Measurements from ENCODE around the gene SMKR1. TPM values are rescaled to one million over a fixed set of nuclear protein-coding genes. Genes with fewer than 3 reads are reported as not detected.
A peak's percentile ranks its signal among the peaks of the same experiment; 100 is the strongest.
"Not testable (repeated sequence)": the region's sequence is repeated elsewhere in the genome, so short reads cannot be mapped to it uniquely, and the experiment has no call there.

SMKR1 gene
- total RNA-seq, 5 donors from 2014 or later (not counting 1 experiment from before 2014, with no cell fraction given): 1.3 to 3.6 (median 2.2) TPM

DNA sequence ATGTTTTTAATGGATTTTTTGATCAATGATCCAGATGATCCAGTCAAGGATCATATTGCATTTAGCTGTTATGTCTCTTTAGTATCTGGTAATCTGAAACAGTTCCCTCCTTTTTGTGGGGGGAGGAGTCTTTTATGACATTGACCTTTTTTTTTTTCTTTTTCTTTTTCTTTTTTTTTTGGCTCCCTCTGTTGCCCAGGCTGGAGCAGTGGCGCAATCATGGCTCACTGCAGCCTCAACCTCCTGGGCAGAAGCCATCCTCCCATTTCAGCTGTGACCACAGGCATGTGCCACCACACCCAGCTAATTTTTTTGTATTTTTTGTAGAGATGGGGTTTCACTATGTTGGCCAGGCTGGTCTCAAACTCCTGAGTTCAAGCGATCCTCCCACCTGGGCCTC lies 22.1 kb downstream of the SMKR1 start:
- ChIA-PET POLR2A (interaction anchor here in 1 of 2 donors (0.7 kb wide), 1 partner anchor 87 kb away, joined by 3 read pairs; no protein-coding TSS in a partner anchor), CTCF (interaction anchor here in 1 of 2 donors (0.6 to 0.7 kb wide), 3 partner anchors 49 to 403 kb away, joined by 4 to 7 read pairs (median 5); no protein-coding TSS in a partner anchor)
- H3K4me3 Mint-ChIP-seq; H3K9me3 Mint-ChIP-seq; DNase-seq; H3K36me3 ChIP-seq (ENCODE audit: control insufficient read depth in 2 of 2, extremely low read depth in 1 of 2, insufficient read depth in 1 of 2, low read length in 1 of 2); H3K36me3 Mint-ChIP-seq; H3K27ac ChIP-seq (ENCODE audit: low read length); H3K4me3 ChIP-seq (ENCODE audit: control insufficient read depth in 1 of 2, extremely low read depth in 1 of 2, low read length in 1 of 2); H3K27ac Mint-ChIP-seq; H3K9me3 ChIP-seq; ATAC-seq (replicated peaks in 1 of 4): not testable (repeated sequence)
- Mint-ChIP-seq H3K27me3 (peaks cover 16 to 34% of the 10 kb centered on the region in 2 donors), H3K4me1 (peaks cover 0 to 11% (median 5%) of the 10 kb centered on the region in 3 donors)
- WGBS (ENCODE audit: insufficient coverage): 86% methylated on average over 1 of the region's 2 CpGs
- peaks cover 0 to 10% of the 10 kb centered on the region in 2 experiments for H3K27me3 ChIP-seq (replicated peaks in 1 of 2; ENCODE audit: control insufficient read depth in 2 of 2, extremely low read depth in 1 of 2, insufficient read depth in 2 of 2, low read length in 1 of 2)
- peaks cover 0 to 17% of the 10 kb centered on the region in 2 experiments for H3K4me1 ChIP-seq (ENCODE audit: control insufficient read depth in 1 of 2, extremely low read depth in 1 of 2, insufficient read depth in 2 of 2, low read length in 2 of 2)

DNA sequence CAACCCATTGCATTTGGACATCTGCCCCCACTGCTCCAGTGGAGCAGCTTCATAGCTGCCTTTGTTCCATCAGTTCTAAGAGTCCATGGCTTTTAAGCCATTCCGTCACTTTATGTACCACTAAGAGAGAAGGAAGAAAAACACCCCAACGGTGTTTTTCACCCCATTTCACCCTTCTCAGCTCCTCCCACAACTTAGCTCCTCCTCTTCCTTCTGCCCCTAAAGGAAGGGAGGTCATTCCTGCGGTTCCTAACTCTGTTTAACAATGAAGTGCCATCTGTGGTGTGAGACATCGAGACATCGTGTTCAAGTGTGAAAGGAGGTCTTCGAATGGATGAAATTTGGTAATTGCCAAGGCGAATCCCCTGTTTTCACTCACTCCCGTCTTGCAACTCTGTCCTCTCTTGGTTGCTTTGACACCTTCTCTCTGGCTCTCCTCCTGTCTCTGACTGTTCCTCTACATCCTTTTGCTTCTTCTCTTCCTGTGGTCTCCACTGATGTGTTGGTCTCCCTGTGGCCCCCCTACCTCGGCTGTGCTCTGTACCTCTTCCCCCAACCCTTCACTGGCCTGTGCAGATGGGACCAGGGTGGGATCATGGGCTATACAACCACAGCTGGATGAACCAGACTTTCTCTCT lies 23.0 kb downstream of the SMKR1 start:
- POLR2A ChIA-PET: no interaction called here
- Histone ChIP-seq H3K27me3 (replicated peaks in 1 of 2; ENCODE audit: control insufficient read depth in 2 of 2, extremely low read depth in 1 of 2, insufficient read depth in 2 of 2, low read length in 1 of 2) (peaks cover 0 to 8% of the 10 kb centered on the region in 2 experiments), H3K4me1 (ENCODE audit: control insufficient read depth in 1 of 2, extremely low read depth in 1 of 2, insufficient read depth in 2 of 2, low read length in 2 of 2) (peaks cover 0 to 17% of the 10 kb centered on the region in 2 experiments), H3K27ac (ENCODE audit: low read length) (no peak overlapping the region), H3K4me3 (ENCODE audit: control insufficient read depth in 1 of 2, extremely low read depth in 1 of 2, low read length in 1 of 2) (no peak overlapping the region), H3K36me3 (ENCODE audit: control insufficient read depth in 2 of 2, extremely low read depth in 1 of 2, insufficient read depth in 1 of 2, low read length in 1 of 2) (no peaks in the 10 kb centered on the region), H3K9me3 (no peaks in the 10 kb centered on the region)
- DNase-seq (peak in 2 of 35 experiments; percentile 4 to 12), ATAC-seq (replicated peaks in 1 of 4) (no peak)
- 86% methylated on average over 4 of the region's 9 CpGs for WGBS (ENCODE audit: insufficient coverage)
- Mint-ChIP-seq H3K9me3 (no peaks in the 10 kb centered on the region), H3K4me3 (peak overlapping the region in 2 of 3 donors; percentile 10 to 29), H3K27me3 (peaks cover 16 to 32% of the 10 kb centered on the region in 2 donors), H3K36me3 (no peaks in the 10 kb centered on the region), H3K27ac (peak overlapping the region; percentile 16 to 28), H3K4me1 (peaks cover 0 to 11% (median 5%) of the 10 kb centered on the region in 3 donors)
- CTCF ChIA-PET: interaction anchor here in 1 of 2 donors (0.6 kb wide), 1 partner anchor 527 kb away, joined by 3 read pairs; no protein-coding TSS in a partner anchor

DNA sequence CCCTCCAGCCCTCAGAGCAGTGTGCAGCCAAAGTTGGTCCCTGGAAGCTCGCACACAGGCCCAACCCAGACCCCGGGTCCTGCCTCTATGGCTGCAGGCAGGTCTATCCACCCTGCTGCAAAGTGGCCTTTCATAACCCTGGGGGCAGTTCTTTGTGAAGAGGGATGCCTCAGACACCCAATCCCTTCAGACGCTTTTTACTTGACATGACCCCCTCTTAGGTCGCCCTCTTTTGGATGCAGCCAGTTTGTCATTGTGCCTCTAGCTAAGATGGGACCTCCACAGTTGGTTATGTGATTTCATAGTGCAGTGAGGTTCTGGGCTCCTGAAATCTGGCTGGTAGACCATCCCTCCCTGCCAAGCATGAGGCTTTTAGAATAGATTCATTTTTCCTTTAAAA lies 27.3 kb downstream of the SMKR1 start:
- CTCF ChIA-PET: no interaction called here
- H3K9me3 ChIP-seq: no peaks in the 10 kb centered on the region
- DNase-seq: no peak
- Mint-ChIP-seq H3K36me3 (no peaks in the 10 kb centered on the region), H3K4me1 (peaks cover 0 to 16% (median 7%) of the 10 kb centered on the region in 3 donors), H3K27me3 (peaks cover 7 to 15% of the 10 kb centered on the region in 2 donors), H3K4me3 (no peak overlapping the region), H3K27ac (no peak overlapping the region), H3K9me3 (no peaks in the 10 kb centered on the region)
- POLR2A ChIA-PET: no interaction called here
- no peak for ATAC-seq (replicated peaks in 1 of 4)
- H3K4me3 ChIP-seq (ENCODE audit: control insufficient read depth in 1 of 2, extremely low read depth in 1 of 2, low read length in 1 of 2): no peak overlapping the region
- H3K27ac ChIP-seq (ENCODE audit: low read length): no peak overlapping the region
- peaks cover 0 to 16% of the 10 kb centered on the region in 2 experiments for H3K4me1 ChIP-seq (ENCODE audit: control insufficient read depth in 1 of 2, extremely low read depth in 1 of 2, insufficient read depth in 2 of 2, low read length in 2 of 2)
- no peaks in the 10 kb centered on the region for H3K36me3 ChIP-seq (ENCODE audit: control insufficient read depth in 2 of 2, extremely low read depth in 1 of 2, insufficient read depth in 1 of 2, low read length in 1 of 2)
- WGBS (ENCODE audit: insufficient coverage): 95% methylated on average over 3 of the region's 4 CpGs
- peaks cover 0 to 4% of the 10 kb centered on the region in 2 experiments for H3K27me3 ChIP-seq (replicated peaks in 1 of 2; ENCODE audit: control insufficient read depth in 2 of 2, extremely low read depth in 1 of 2, insufficient read depth in 2 of 2, low read length in 1 of 2)

DNA sequence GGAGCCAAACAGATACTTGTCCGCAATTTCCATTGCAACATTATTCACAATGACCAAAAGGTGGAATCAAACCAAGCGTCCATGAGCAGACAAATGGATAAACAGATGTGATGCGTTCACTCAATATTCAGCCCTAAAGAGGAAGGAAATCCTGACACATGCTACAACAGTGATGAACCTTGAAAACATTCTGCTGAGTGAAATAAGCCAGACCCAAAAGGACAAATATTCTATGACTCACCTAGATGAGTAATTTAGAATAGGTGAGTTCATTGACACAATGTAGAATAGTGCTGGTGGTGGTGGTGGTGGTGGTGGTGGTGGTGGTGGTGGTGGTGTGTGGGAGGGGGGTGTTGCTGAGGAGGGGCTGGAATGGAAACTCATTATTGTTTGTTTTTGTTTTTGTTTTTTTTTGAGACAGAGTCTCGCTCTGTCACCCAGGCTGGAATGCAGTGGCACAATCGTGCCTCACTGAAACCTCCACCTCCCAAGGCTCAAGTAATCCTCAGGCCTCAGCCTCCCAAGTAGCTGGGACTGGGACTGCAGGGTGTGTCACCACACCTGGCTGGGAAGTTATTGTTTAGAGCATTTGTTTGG lies 28.6 kb downstream of the SMKR1 start:
- 52% methylated on average over 3 of the region's 5 CpGs for WGBS (ENCODE audit: insufficient coverage)
- H3K27me3 ChIP-seq (replicated peaks in 1 of 2; ENCODE audit: control insufficient read depth in 2 of 2, extremely low read depth in 1 of 2, insufficient read depth in 2 of 2, low read length in 1 of 2): peaks cover 0 to 4% of the 10 kb centered on the region in 2 experiments
- ChIA-PET POLR2A (no interaction called here), CTCF (interaction anchor here in 1 of 2 donors (0.7 kb wide), 1 partner anchor 35 kb away, joined by 3 read pairs; no protein-coding TSS in a partner anchor)
- H3K4me3 ChIP-seq (ENCODE audit: control insufficient read depth in 1 of 2, extremely low read depth in 1 of 2, low read length in 1 of 2): no peak overlapping the region
- Mint-ChIP-seq H3K4me1 (peaks cover 2 to 10% (median 9%) of the 10 kb centered on the region in 3 donors), H3K27ac (no peak overlapping the region), H3K36me3 (no peaks in the 10 kb centered on the region), H3K27me3 (peaks cover 0 to 11% of the 10 kb centered on the region in 2 donors), H3K4me3 (no peak overlapping the region), H3K9me3 (no peaks in the 10 kb centered on the region)
- ATAC-seq (replicated peaks in 1 of 4) (peak; percentile 18 to 86 (median 63)), DNase-seq (peak in 5 of 35 experiments; percentile 8 to 24 (median 10))
- H3K27ac ChIP-seq (ENCODE audit: low read length): no peak overlapping the region
- no peaks in the 10 kb centered on the region for H3K36me3 ChIP-seq (ENCODE audit: control insufficient read depth in 2 of 2, extremely low read depth in 1 of 2, insufficient read depth in 1 of 2, low read length in 1 of 2)
- H3K4me1 ChIP-seq (ENCODE audit: control insufficient read depth in 1 of 2, extremely low read depth in 1 of 2, insufficient read depth in 2 of 2, low read length in 2 of 2): peaks cover 2 to 15% of the 10 kb centered on the region in 2 experiments
- no peaks in the 10 kb centered on the region for H3K9me3 ChIP-seq

DNA sequence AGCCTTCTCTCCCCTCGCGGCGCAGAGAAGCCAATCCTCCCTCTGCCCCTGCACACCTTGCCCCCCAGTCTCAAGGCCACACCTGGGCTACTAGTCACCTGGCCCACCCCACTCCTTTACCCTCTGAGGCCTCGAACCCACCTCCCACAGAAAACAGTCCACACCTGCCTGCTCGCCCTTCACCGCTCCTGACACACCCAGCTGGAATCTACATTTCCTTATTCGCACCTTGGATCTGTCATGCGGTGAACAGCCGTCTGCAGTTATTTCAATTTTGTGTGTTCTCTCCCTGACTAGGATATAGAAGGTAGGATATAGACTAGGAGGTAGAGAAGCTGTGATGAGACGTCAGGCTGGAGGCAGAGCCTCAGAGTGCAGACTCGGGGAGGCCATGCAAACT lies 29.4 kb downstream of the SMKR1 start:
- Histone ChIP-seq H3K36me3 (ENCODE audit: control insufficient read depth in 2 of 2, extremely low read depth in 1 of 2, insufficient read depth in 1 of 2, low read length in 1 of 2) (no peaks in the 10 kb centered on the region), H3K4me3 (ENCODE audit: control insufficient read depth in 1 of 2, extremely low read depth in 1 of 2, low read length in 1 of 2) (no peak overlapping the region), H3K27me3 (replicated peaks in 1 of 2; ENCODE audit: control insufficient read depth in 2 of 2, extremely low read depth in 1 of 2, insufficient read depth in 2 of 2, low read length in 1 of 2) (peaks cover 0 to 4% of the 10 kb centered on the region in 2 experiments), H3K9me3 (no peaks in the 10 kb centered on the region), H3K27ac (ENCODE audit: low read length) (no peak overlapping the region), H3K4me1 (ENCODE audit: control insufficient read depth in 1 of 2, extremely low read depth in 1 of 2, insufficient read depth in 2 of 2, low read length in 2 of 2) (peaks cover 2 to 19% of the 10 kb centered on the region in 2 experiments)
- WGBS (ENCODE audit: insufficient coverage): 90% methylated on average over 4 of the region's 11 CpGs
- ChIA-PET POLR2A (no interaction called here), CTCF (no interaction called here)
- no peaks in the 10 kb centered on the region for H3K9me3 Mint-ChIP-seq
- H3K27me3 Mint-ChIP-seq: peaks cover 0 to 11% of the 10 kb centered on the region in 2 donors
- no peaks in the 10 kb centered on the region for H3K36me3 Mint-ChIP-seq
- no peak overlapping the region for H3K27ac Mint-ChIP-seq
- no peak for DNase-seq
- ATAC-seq (replicated peaks in 1 of 4): no peak
- peaks cover 8 to 17% (median 17%) of the 10 kb centered on the region in 3 donors for H3K4me1 Mint-ChIP-seq
- no peak overlapping the region for H3K4me3 Mint-ChIP-seq

DNA sequence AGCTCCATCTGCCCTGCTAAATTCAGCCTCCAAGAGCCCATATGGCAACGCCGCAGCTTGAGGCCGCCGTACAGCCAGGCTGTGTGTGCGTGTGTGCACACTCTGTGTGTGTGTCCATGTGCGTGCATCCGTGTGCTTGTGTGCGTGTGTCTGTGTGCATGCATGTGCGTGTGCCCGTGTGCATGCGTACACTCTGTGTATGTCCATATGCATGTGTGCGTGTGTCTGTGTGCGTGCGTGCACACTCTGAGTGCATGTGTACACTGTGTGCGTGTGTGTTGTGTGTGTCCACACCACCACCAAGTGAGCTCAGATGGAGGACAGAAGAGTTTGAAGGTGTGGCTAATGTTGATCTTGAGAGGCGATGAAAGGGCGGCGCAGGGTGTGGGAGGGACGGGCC lies 30.0 kb downstream of the SMKR1 start:
- ATAC-seq (replicated peaks in 1 of 4) (no peak), DNase-seq (no peak)
- Mint-ChIP-seq H3K27me3 (peaks cover 0 to 6% of the 10 kb centered on the region in 2 donors), H3K27ac (no peak overlapping the region), H3K9me3 (no peaks in the 10 kb centered on the region), H3K4me3 (no peak overlapping the region), H3K4me1 (peaks cover 8 to 17% (median 17%) of the 10 kb centered on the region in 3 donors), H3K36me3 (no peaks in the 10 kb centered on the region)
- Histone ChIP-seq H3K27me3 (replicated peaks in 1 of 2; ENCODE audit: control insufficient read depth in 2 of 2, extremely low read depth in 1 of 2, insufficient read depth in 2 of 2, low read length in 1 of 2) (peaks cover 0 to 4% of the 10 kb centered on the region in 2 experiments), H3K27ac (ENCODE audit: low read length) (no peak overlapping the region), H3K4me1 (ENCODE audit: control insufficient read depth in 1 of 2, extremely low read depth in 1 of 2, insufficient read depth in 2 of 2, low read length in 2 of 2) (peaks cover 2 to 23% of the 10 kb centered on the region in 2 experiments), H3K36me3 (ENCODE audit: control insufficient read depth in 2 of 2, extremely low read depth in 1 of 2, insufficient read depth in 1 of 2, low read length in 1 of 2) (no peaks in the 10 kb centered on the region), H3K9me3 (no peaks in the 10 kb centered on the region), H3K4me3 (ENCODE audit: control insufficient read depth in 1 of 2, extremely low read depth in 1 of 2, low read length in 1 of 2) (no peak overlapping the region)
- WGBS (ENCODE audit: insufficient coverage): 83% methylated on average over 19 of the region's 19 CpGs
- POLR2A ChIA-PET: no interaction called here
- CTCF ChIA-PET: no interaction called here

All from T-cell (primary cell).